Left ventricle myocardium inferior (tissue), 1 donor: ENCODE measurements around the gene BCAP31. TPM values are rescaled to one million over a fixed set of nuclear protein-coding genes. Genes with fewer than 3 reads are reported as not detected.
A peak's percentile ranks its signal among the peaks of the same experiment; 100 is the strongest.

ENCODE experiments used
- DNase-seq: peaks from one replicate; pipeline ENCODE4 v3.0.0-alpha.2; 2020
- H3K27ac ChIP-seq: fragments of 200-600 bp; replicated peaks from 2 replicates; pipeline ENCODE4 v1.8.0; 2021
- H3K27me3 ChIP-seq: fragments of 200-600 bp; 2 replicates; pipeline ENCODE4 v1.8.0; 2021; ENCODE audit warnings: low read depth
- H3K36me3 ChIP-seq: fragments of 200-600 bp; 2 replicates; pipeline ENCODE4 v1.8.0; 2021
- H3K4me1 ChIP-seq: fragments of 200-600 bp; 2 replicates; pipeline ENCODE4 v1.8.0; 2021
- H3K4me3 ChIP-seq: fragments of 200-600 bp; 2 replicates; pipeline ENCODE4 v1.8.0; 2021; ENCODE audit warnings: mild to moderate bottlenecking, moderate library complexity
- H3K9me3 ChIP-seq: fragments of 200-600 bp; replicated peaks from 2 replicates; pipeline ENCODE4 v1.8.0; 2021
- CTCF ChIP-seq: fragments of 200-600 bp; IDR thresholded peaks from 2 replicates; pipeline ENCODE4 v1.8.0; 2021; ENCODE audit warnings: antibody characterized with exemption, mild to moderate bottlenecking, borderline replicate concordance
- intact Hi-C: fragments of 100-400 bp; cut with micrococcal nuclease; formaldehyde crosslinking; loops from one replicate; pipeline ENCODE4 v1.11.0; 2022
- total RNA-seq: library from RNA; stranded (reverse); fragmentation: NEBNext Ultra II Directional; extraction: Animal tissue kit (Norgen Biotek cat#: 25700); gene quantifications from one replicate; pipeline ENCODE4 v1.2.1, GENCODE V29; 2021
- donor health status: DM: no; HTN: yes; CAD: no; lungs with severe emphysema.

The BCAP31 gene
- total RNA-seq, 1 donor from 2014 or later, result 80.8 TPM

GRCh38 chrX:153659268-153659667, 64.9 kb downstream of the BCAP31 start:
- TF ChIP-seq CTCF, result no peak

GRCh38 chrX:153657161-153657560, 67.0 kb downstream of the BCAP31 start:
- no peak for TF ChIP-seq CTCF
- Histone ChIP-seq H3K27ac (no peak overlapping the region), H3K27me3 (peaks cover 11% of the 10 kb centered on the region), H3K4me3 (no peak overlapping the region), H3K36me3 (no peaks in the 10 kb centered on the region), H3K4me1 (no peaks in the 10 kb centered on the region), H3K9me3 (no peaks in the 10 kb centered on the region)
- intact Hi-C loops, result no loop called here
- DNase-seq, result no peak

More at GRCh38 chrX:153659268-153659667, 64.9 kb downstream of the BCAP31 start:
- Histone ChIP-seq H3K9me3 (no peaks in the 10 kb centered on the region), H3K4me3 (no peak overlapping the region), H3K4me1 (no peaks in the 10 kb centered on the region), H3K36me3 (no peaks in the 10 kb centered on the region), H3K27me3 (peaks cover 28% of the 10 kb centered on the region), H3K27ac (no peak overlapping the region)
- no peak for DNase-seq
- intact Hi-C loops, result no loop called here

- H3K4me3 ChIP-seq, result no peak overlapping the region
- H3K27me3 ChIP-seq, result peaks cover 9% of the 10 kb centered on the region
- no peak for TF ChIP-seq CTCF
- H3K9me3 ChIP-seq, result no peaks in the 10 kb centered on the region
- DNase-seq, result no peak
- no peak overlapping the region for H3K27ac ChIP-seq
- H3K36me3 ChIP-seq, result no peaks in the 10 kb centered on the region
- H3K4me1 ChIP-seq, result no peaks in the 10 kb centered on the region
- intact Hi-C loops, result no loop called here
Measured at GRCh38 chrX:153653556-153653955, 70.6 kb downstream of the BCAP31 start.

GRCh38 chrX:153651540-153652079, 72.6 kb downstream of the BCAP31 start:
- Histone ChIP-seq H3K4me1 (no peaks in the 10 kb centered on the region), H3K27me3 (peaks cover 28% of the 10 kb centered on the region), H3K36me3 (no peaks in the 10 kb centered on the region), H3K9me3 (no peaks in the 10 kb centered on the region), H3K27ac (no peak overlapping the region), H3K4me3 (no peak overlapping the region)
- DNase-seq, result no peak
- TF ChIP-seq CTCF, result peak; percentile 18
- intact Hi-C loops, result no loop called here

- H3K9me3 ChIP-seq, result no peaks in the 10 kb centered on the region
- no peak for DNase-seq
- no peak for TF ChIP-seq CTCF
- intact Hi-C loops, result no loop called here
- peaks cover 35% of the 10 kb centered on the region for H3K27me3 ChIP-seq
- no peaks in the 10 kb centered on the region for H3K36me3 ChIP-seq
- no peak overlapping the region for H3K27ac ChIP-seq
- no peak overlapping the region for H3K4me3 ChIP-seq
- H3K4me1 ChIP-seq, result no peaks in the 10 kb centered on the region
Measured at GRCh38 chrX:153650959-153651358, 73.2 kb downstream of the BCAP31 start.

Other genes with a start within 250 kb of the BCAP31 start
- gene BGN, start 229.4 kb downstream of the BCAP31 start, total RNA-seq, result 84.3 TPM
- gene ATP2B3, start 206.7 kb downstream of the BCAP31 start, total RNA-seq, result not detected
- 39.3 TPM for gene CCNQ, start 125.2 kb downstream of the BCAP31 start, total RNA-seq
- gene DUSP9, start 77.2 kb downstream of the BCAP31 start, total RNA-seq, result not detected
- gene PNCK, start 50.6 kb downstream of the BCAP31 start, total RNA-seq, result 6.1 TPM
- gene SLC6A8, start 36.5 kb downstream of the BCAP31 start, total RNA-seq, result 229 TPM
- gene ABCD1, start 469 bp upstream of the BCAP31 start, total RNA-seq, result 16.0 TPM
- gene PLXNB3, start 39.9 kb upstream of the BCAP31 start, total RNA-seq, result 2.9 TPM
- gene SRPK3, start 56.7 kb upstream of the BCAP31 start, total RNA-seq, result 52.8 TPM
- gene IDH3G, start 70.0 kb upstream of the BCAP31 start, total RNA-seq, result 72.5 TPM
- 123 TPM for gene SSR4, start 70.3 kb upstream of the BCAP31 start, total RNA-seq
- gene PDZD4, start 106.2 kb upstream of the BCAP31 start, total RNA-seq, result 4.5 TPM
- 4.0 TPM for gene L1CAM, start 161.8 kb upstream of the BCAP31 start, total RNA-seq
- gene AVPR2, start 180.3 kb upstream of the BCAP31 start, total RNA-seq, result 3.1 TPM
- 10.0 TPM for gene ARHGAP4, start 201.9 kb upstream of the BCAP31 start, total RNA-seq
- gene NAA10, start 210.7 kb upstream of the BCAP31 start, total RNA-seq, result 67.1 TPM
- 7.5 TPM for gene RENBP, start 220.3 kb upstream of the BCAP31 start, total RNA-seq
- gene HCFC1, start 247.4 kb upstream of the BCAP31 start, total RNA-seq, result 28.4 TPM
- 6.4 TPM for gene TMEM187, start 248.4 kb upstream of the BCAP31 start, total RNA-seq